DMS 273 (cell line): ENCODE data around the gene NEDD9.
A peak's percentile ranks its signal among the peaks of the same experiment; 100 is the strongest.

Experiments used
- DNase-seq: peaks from one replicate; lab custom pipeline; 2025; ENCODE audit not compliant: unreplicated experiment; lab: John Stamatoyannopoulos, UW

Gene NEDD9

DNA sequence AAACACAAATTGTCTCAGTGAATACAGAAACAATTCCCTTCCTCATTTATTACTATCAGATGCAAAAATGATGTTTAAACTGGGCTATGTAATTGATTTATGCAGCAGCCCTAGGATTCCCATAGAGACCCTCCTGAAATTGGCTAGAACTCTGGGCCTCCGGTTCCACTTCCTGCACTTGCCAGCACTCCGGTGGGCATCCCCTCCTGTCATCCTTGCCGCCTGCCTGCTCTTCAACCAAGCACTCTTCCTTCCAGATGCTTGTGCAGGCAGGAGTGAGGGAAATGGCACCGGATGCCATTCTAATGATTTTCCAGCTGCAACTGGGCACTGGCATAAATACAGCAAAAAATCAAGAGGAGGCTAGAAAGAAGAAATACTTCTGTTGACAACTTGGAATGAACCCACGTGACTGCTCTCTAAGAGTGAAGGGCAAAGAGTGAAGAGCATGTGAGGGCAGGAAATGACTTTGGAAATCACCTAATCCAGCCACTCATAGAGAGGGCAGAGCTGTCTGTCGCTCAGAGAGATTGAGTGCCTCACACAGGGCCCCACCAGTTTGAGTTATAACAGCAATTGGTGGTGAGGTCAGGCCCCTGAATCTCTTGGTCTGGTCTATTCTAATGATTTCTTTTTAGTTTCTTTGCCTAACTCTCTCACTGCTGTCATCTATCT is 3.7 kb upstream of the NEDD9 start:
- no peak for DNase-seq

DNA sequence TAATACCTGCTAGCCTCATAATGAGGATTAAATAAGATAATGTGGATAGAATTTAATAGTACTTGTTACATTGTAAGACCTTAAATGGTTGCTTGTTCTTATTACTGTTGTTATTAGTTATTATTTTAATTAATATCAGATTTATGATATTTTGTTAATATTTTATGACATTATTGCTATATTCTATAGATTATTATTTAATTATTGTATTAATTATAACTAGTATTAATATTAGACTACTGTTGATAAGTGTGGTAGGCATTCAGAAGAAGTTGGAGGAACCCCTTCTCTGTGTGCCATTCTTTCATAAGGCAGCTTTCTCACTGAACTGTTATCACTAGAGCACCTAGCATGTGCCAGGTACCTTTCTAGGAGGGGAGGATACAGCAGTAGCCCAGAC is 2.6 kb upstream of the NEDD9 start:
- DNase-seq, result no peak

DNA sequence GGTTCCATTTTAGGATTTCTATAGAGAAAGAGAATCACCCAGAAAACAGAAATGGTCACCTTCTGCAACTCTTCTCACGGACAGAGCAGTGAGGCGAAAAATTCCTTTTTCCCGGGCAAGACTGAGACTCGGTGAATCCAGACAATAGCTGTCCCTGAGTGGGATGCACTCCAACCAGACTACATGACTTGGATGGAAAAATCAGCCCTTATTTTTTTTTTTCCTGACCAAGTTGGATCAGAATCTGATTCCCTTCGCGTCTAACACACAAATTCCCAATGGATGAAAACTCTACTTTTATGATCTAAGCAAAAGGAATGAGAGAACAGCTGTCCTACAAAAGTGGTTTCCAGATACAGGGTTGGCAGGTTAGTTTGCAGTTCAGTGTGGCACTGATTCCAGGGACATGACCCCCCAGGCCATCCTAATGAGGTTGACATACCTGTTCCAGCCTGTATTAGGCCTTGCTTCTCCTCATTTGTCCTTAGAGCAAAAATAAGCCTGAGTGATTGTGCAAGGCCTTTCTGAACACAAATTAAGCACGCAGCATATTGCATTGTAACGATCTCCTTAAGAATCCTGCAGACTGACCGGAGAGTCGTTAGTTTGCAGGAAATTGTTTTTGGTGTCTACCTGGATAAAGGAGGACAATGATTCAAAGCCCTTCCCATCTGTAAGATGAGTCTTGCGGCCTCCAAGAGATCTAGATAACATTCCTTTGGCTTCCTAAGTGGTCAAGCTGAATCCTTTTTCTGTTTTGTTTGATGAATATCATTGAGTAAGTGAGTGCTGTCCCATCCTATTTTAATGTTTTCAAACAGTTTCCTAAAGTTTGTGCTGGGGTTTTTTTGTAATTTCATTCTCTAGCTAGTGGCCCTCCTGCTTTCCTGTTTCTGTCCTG is 1.5 kb upstream of the NEDD9 start:
- DNase-seq, result no peak

DNA sequence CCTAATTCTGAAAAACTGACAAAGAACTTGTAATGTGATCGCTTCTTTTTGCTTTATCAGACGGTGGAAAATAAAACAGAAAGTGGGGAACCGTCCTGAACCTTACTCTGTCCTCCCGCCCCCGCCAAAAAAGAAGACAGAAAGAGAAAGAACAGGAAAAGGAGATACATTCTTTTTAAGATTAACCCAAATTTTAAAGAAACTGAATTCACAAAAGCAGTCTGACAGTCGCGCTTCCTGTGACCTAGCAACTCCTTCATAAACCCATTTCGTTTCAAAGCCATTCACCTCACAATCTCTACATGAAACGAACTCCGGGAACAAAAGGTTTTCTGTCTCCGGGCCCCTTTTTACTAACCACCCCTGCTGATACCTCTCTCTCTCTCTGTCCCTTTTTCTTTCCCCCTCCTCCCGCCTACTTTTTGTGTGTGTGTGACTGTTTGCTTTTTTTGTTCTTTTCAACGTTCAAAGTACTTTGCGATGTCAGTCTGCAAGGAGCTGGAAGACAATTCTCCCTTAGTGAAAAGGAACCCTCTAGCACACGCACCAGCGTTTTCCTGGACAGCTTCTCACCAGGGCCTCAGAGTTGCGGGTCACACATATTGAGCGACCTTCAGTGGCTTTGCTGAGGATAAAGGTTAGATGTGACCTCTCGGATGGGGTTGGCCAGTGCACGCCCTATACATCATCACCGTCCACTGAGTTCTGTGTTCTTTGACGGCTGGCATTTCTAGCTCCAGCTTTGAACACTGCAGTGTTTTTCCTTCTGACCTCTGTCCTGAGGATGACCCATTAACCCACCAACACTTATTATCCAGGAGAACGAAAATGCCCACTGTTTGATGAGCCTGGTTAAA is 530 bp upstream of the NEDD9 start:
- peak; percentile 59 for DNase-seq

DNA sequence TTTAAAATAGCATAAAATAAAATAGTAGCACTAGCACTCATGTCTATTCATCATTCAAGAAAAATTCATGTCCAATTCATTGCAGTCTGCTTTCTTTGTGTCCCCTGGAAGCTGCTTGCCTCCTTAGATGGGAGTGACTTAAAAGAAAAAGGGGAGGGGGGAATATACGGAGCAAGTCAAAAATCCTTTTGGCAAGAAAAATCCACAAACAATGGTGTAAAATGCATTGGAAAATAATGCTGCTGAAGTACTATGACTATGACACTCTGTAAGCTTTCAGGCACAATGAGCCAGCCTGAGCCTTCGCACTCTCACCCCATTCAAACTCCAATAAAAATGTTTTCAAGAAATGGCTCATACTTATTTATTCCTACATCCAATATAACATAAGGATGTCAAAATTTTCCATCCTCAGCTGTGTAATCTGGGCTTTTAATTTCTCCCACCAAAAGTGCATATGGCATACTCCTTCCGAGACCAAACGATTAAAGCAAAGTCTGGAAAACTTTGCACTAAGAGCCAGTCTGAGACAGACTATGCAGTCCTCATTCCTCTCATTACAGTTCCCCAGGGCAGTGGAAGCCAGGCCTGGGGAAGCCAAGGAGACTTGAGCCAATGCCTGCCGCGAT is 790 bp downstream of the NEDD9 start:
- peak; percentile 57 for DNase-seq

DNA sequence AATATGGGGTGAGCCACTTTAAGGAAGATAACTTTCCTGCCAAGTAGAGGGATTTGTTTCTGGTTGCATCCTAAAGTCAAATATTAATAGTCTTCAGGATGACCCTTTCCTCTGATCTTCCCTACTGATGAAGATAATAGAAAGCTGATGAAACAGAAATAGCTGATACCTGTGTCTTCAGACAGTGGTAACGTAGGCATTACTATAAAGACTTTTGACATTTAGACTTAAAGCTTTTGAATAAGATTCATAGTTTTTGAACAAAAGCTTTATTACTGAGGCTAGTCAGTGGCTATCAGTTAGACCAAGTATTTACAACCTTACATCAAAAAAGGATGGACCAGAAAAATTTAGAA is 1.4 kb downstream of the NEDD9 start:
- DNase-seq, result no peak

DNA sequence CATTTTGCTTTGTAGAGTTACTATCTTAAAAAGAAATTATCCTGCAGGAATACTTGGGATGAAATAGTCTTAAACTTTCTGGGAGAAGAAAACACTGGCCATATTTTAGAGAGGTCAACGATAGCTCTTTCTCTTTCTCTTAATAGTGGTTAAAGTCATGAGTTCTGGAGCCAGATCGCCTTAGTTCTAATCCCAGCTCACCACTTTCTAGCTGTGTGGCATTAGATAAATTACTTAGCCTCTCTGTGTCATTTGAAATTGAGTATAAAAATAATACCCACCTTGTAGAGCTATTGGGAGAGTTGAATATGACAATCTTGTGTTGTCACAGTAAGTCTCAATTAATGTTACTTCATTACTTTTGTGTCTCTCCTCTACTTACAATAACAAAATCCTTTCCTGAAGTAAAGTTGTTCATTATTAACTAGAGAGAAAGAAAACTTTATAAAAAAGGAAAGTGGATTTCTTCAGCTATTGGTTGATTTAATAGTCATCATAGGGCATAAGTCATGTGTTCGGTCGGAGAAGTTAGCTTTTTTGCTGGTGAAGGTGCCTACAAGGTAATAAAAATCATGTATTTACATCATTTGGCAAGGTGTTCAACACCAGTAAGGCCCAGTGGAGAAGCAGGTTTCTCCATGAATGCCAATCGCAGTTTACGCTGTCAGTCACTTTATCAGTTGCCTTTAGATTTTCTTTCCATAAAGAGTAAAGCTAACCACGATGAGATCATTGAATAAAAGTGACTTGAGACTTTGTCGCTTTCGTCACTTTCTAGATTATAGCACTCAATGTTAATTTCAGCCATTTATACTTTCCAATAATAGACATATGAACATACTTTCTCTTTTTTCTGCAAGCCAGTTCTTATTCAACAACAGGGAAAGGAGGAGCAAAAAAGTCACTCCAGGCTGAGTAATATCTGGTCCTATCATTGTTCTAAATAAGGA is 2.0 kb downstream of the NEDD9 start:
- no peak for DNase-seq

DNA sequence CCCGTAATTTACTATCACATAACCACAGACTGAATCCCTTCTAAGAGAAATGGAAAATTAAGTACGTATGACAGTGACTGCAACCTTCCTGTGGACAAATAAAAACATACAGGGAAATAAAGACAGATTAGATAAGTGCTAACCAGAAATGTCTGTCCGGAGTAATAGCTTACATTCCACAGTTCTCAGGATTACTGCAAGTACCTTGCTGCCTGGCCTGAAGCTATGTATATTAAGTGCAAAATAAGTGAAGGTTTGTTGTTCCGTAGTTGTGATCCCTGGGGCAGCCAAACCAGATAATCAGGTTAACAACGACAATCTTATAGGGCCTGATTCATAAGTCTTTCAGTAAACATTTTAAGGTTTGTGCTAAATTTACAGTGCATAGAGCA is 2.8 kb downstream of the NEDD9 start:
- no peak for DNase-seq

DNA sequence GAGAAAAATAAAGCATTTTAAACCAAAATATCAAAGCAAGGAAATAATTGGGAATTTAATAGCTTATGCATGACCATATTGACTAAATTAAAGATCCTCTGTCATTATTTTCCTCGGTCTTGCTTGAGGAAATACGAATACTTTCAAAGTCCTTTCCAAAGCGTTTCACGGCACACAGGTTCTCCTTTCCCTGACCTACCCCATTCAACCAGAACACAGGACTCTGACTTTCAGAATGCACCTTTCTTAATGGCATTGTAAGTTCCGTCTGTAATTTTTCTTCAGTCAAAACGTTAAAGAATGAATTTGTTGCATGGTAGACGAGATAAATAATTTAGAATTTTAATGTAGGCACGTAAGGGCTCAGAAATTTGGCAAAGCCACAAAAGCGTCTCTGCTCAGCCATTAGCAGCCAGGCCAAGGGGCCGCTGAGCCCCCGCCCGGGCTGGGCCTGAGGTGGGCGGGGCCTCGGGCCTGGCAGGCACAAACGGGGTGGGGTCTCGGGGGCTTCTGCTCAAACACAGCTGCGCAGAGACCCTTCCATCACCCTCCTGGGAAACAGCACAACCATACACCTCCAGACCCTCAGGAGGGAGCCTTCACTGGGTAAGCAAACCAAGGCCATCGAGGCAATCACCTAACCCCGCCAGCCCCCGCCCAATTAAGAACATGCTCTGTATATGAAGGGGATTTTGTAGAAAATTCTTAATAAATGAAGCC is 3.4 kb downstream of the NEDD9 start:
- DNase-seq, result no peak

DNA sequence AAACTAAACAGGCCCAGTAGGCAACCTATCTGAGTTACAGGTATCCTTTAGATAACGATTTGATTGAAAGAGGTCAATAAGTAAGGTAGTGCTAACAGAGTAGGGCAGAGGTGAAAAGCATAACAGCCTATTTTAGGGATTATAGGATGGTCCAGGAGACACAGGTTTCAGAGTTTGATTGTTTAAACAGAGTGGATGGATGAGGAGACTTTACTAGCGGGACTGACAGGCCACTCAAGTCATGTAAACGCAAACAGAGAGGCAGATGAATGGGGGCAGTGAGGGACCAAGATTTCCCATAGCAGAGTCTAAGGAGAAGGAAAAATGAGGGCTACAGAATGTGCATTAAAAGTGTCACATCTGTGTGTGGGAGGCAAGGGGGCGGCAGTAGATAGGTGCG is 4.8 kb downstream of the NEDD9 start:
- DNase-seq, result no peak

DNA sequence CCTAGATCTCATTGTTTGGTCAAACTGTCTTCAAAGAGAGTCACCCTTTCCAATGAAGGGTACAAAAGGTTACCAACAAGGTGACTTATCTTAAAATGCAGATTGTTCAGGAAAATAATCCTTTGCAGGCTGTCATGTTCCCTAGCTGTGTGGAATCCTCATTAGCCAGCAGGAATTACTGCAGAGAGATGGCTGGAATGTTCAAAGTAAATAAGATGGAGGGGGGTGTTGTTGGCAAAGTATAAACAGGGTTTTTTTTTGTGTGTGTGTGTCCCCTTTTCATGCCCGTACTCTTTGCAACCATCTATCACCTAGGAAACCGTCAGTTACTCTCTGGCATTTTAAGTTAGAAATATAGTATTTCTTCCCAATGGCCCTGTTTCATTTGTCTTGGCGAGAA is 6.5 kb downstream of the NEDD9 start:
- no peak for DNase-seq

DNA sequence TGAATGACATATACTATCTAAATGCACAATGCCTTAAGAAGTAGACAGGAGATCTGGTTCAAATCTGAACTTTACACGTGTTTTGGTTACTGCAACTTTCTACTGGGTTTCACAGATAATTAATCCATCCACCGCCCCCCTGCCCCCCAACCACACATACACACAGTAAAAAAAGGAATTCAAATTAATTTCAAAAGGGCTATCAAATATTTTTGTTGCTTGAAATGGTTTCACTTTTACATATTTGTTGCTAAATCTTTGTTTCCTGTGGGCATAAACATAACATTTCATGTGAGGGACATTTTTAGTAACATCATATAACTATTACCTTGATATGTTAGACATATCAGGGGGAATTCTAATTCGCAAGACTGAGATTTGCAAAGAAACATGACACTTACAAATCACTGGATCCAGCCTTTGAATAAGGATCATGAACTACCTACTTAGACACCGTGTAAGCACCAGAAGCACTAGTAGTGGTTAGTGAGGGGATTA is 7.5 kb downstream of the NEDD9 start:
- DNase-seq, result no peak

DNA sequence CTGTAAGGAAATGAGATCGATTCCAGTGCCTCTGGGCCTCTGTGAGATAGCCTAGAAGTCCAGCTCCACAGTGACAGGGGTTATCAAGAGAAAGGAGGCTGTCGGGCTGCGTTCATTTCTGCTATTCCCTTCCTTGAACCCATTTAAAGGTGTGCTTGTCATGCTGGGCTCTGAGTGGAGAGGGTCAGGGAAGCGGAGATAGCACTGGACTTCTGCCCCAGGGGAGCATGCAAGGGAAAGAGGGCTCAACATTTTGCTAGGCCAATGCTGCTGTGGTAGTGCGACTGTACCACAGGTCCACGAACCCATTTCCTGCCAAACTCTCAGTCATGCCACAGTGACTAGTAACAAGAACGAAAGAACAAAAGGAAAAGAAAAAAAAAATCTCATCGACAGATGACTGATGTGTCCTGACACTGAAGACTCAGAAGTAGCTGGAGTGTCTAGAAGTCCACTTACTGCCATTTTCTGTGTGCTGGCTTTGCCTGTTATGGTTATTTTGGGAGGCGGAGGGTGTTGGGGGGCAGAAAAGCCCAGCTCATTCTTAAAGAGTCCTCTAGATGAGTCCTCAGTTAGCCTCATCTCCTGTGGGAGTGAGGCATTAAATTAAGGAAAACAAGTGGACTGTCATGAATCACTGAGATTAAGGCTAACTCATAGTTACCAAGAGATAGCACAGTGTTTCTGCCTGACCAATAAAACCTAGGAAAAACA is 8.1 kb downstream of the NEDD9 start:
- no peak for DNase-seq

DNA sequence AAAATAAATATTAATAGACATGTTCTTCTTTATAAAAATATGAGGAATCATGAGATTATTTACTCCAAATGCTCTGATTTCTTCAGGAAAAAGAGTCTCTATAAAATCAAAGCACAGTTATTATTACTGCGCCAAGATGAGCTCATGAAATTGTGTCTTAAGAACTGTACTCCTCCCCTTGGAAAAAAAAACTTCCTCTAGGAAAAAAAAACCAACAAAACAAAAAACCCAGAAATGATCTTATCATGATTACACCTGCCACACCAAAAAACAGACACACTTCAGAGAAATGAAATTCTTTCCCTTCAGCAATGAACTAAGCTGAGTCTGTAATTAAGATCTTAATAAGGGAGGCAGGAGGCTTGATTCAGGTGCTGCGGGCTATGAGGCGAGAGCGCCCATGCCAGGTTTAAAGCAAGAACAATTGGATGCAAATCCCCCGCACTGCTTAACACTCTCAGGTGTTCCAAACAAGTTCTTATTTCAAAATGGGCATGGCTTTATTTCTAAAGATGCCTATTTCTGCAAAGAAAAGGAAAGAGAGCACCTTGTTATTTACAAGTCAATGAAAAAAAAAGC is 9.1 kb downstream of the NEDD9 start:
- no peak for DNase-seq

DNA sequence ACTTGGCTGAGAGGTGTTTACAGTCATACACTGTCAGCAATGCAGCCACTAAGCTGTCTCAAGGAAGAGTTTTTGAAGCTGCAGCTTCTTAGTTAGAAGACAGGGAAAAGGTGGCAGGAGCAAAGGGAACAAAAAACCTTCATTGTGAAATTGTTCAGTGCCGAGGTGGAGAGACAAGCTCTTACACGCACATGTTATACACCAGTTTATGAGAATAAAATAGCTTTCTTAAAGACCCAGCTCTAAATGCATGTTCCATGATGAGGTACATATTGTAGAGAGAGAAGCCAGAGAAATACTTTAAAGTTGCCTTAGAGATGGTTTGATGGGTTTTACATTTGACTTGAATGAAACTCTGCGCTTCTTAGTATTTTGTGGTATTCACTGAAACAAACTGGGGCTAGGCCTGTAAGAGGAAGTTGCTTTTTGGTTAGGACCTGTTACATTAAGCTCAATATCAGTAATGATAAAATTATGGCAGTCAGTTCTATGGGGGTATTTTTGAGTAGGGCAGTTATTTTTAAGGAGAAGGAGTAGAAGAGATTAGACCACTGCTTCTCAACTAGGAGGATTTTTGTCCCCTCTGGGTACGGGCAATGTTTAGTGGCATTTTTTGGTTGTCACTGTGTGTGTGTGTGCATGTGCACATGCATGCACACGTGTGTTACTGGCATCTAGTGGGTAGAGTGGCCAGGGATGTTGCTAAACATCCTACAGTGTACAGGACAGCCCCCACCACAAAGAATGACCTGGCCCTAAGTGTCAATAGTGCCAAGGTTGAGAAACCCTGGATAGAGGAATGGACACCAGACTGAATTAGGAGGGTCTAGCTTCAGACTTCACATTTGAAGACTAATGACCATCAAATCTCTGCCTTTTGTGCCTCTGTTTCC is 9.8 kb downstream of the NEDD9 start:
- DNase-seq, result no peak

DNA sequence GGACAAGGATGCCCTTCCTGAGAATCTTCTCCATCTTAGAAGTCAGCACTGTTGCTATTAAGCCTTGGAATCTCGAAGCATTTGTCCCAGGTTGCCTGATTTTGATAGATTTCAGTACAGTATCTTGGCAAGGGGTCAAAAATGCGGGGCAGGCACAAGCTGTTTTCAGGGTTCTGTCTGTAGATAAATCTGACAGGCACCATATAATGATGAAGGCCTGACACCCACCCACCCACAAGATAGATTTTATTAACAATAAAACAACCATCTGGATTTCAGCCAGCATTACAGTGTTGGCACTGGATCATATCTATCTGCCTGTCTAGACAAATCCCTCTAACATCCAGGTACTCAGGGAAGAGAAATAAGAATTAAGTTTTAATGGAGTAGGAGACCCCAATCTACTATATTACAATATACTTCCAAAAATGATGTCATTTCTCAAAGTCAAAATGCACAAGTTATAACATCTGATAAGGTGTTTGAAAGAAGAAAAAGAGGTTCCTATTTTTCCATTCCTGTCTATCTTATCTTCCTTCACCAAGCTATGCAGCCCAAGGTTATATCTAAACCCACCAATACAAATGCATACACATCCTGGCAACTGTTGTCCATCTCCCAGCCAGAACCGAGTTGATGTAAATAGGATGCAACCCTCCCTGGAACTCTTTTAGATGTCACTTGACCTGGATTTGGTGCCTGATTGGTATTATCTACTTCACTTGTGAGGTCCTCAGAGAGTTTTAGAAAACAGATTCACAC is 10.7 kb downstream of the NEDD9 start:
- no peak for DNase-seq

DNA sequence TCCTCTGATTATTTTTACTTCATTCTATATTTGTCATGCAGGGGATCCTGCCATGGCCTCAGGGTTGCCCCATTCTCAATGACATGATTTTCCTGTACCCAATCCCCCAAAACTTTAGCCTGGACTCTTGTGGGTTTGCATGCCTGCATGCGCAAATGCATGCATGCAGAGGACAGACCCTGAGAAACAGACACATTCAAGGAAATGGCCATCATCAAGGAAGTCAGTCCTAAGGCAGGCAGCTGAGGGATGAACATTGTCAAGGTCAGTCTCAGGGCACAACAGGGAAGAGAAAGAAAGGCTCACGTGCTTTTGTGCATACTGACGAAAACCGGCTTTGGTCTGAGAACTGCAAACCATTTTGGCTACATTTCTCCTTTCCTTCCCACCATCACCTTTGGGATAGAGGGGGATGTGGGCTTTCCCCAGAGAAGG is 13.1 kb downstream of the NEDD9 start:
- no peak for DNase-seq
